Measurements from ENCODE around the gene ALAD. TPM values are rescaled to one million over a fixed set of nuclear protein-coding genes. Genes with fewer than 3 reads are reported as not detected.

The ALAD gene
- total RNA-seq, 3 donors from 2014 or later (not counting 1 experiment from before 2014, with no cell fraction given) = 30.3 to 38.7 (median 36.4) TPM

DNA sequence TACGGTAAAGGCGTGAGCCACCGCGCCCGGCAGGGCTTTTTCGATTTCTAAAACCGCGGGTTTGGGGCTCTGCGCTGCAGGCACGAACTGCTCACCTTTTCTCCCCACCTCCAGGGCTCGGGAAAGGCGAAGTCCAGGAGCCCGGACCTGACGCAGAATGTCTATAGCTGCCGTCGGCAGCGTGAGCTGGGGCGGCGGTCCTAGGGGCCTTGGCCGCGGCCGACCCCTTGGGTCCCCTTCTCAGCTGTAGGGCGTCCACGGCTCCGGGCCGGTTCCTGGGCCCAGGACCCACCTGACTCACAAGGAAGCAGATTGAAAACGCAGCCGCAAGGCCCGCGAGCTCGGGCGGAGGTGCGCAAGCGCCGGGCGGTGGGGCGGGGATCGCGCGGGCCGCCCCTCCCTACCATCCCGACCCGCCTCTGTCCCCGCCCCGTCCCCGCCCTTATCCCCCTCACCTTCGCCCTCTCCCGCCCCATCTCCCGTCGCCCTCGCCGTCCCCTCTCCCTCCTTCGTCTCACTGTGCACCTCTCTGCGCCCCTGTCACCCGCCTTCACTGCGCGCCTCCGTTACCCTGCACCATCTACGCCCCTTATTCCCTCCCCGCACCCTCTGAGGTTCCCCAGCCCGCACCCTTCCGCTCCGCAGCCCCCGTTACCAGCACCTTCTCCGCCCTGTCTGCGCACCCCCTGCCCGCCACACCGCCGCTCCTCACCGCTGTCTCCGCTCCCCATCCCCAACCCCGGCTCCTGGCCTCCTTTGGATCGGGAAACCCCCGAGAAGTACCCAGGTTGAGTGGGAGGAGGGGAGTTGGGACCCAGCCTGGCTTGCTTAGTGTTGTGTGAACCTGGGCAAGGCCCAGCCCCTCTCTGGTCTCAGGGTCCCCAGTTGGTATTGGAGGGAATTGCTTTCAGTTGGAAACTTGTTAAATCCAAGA, 24.2 kb downstream of the ALAD start, which contains the start of gene HDHD3:
Gene HDHD3 (minus strand): TSS at position 353 of the 934 bp plus-strand sequence. CDS start 2,632 bp downstream, outside the sequence.
- Mint-ChIP-seq H3K27me3 (ENCODE audit: low read depth in 2 of 2) (no peaks in the 10 kb centered on the region), H3K4me3 (peak within 1 kb of the TSS; percentile 88), H3K4me1 (peaks cover 6 to 17% of the 10 kb centered on the region in 2 donors), H3K27ac (peak within 1 kb of the TSS; percentile 43 to 84), H3K9me3 (no peaks in the 10 kb centered on the region), H3K36me3 (no peaks in the 10 kb centered on the region)
- WGBS (ENCODE audit: insufficient coverage) = under 1% methylated on average over 71 of the region's 74 CpGs
- ATAC-seq (peak; percentile 89 to 96 (median 92)), DNase-seq (peak; percentile 55 to 90)
- peak within 1 kb of the TSS; percentile 78 for H3K4me3 ChIP-seq (ENCODE audit: low read length)
- no peaks in the 10 kb centered on the region for H3K27me3 ChIP-seq (ENCODE audit: control insufficient read depth, insufficient read depth, low read length)
- H3K36me3 ChIP-seq (ENCODE audit: control insufficient read depth, insufficient read depth, low read length) = peaks cover 17% of the 10 kb centered on the region
- no peaks in the 10 kb centered on the region for H3K9me3 ChIP-seq (ENCODE audit: control insufficient read depth, insufficient read depth, low read length)
- H3K4me1 ChIP-seq (ENCODE audit: control insufficient read depth, insufficient read depth, low read length) = peaks cover 21% of the 10 kb centered on the region
- H3K27ac ChIP-seq (ENCODE audit: low read length) = peak within 1 kb of the TSS; percentile 59
- TF ChIP-seq, protein P1, sequence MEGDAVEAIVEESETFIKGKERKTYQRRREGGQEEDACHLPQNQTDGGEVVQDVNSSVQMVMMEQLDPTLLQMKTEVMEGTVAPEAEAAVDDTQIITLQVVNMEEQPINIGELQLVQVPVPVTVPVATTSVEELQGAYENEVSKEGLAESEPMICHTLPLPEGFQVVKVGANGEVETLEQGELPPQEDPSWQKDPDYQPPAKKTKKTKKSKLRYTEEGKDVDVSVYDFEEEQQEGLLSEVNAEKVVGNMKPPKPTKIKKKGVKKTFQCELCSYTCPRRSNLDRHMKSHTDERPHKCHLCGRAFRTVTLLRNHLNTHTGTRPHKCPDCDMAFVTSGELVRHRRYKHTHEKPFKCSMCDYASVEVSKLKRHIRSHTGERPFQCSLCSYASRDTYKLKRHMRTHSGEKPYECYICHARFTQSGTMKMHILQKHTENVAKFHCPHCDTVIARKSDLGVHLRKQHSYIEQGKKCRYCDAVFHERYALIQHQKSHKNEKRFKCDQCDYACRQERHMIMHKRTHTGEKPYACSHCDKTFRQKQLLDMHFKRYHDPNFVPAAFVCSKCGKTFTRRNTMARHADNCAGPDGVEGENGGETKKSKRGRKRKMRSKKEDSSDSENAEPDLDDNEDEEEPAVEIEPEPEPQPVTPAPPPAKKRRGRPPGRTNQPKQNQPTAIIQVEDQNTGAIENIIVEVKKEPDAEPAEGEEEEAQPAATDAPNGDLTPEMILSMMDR (IDR thresholded peaks at IDR 0.05) = no peak
- intact Hi-C loops (cut with micrococcal nuclease) = no loop called here

DNA sequence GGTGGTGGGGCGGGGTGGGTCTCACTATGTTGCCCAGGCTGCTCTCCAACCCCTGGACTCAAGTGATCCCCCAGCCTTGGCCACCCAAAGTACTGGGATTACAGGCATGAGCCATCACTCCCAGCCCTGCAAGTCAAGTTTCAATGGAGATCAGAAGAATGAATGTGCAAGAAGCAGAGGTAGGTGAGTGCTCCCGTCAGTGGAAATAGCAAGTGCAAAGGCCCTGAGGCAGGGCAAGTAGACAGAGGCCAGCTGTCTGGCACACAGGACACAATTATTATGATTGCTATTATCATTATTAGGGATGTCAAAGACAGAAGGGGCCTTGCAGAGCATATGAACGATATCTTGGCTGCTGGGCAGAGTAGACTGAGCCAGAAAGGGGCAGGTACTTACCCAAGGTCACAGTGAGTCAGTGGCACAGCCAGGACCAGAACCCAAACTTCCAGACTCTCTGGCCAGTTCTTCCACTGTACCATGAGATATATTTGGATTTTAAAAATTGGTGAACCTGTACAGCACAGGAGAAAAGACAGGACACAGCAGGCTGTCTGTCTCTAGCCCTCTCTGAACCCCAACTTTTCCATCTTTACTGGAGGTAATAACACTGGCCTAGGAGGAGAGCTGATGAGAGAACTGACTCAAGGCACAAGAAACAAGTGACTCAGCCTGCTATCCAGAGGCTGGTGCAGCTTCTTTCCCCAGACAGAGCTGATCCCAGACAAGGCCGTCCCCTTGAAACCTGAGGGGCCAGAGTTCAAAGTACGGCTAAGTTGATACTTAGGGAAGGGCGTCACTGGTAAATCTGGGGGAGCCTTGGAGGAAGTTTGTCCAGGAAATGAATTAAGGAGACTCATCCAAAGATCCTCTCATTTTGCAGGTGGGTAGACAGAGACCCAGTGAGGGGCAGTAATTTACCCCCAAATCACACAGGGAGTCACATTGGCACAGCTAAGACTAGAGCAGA, 25.7 kb downstream of the ALAD start:
- Histone ChIP-seq H3K27me3 (ENCODE audit: control insufficient read depth, insufficient read depth, low read length) (no peaks in the 10 kb centered on the region), H3K36me3 (ENCODE audit: control insufficient read depth, insufficient read depth, low read length) (peaks cover 17% of the 10 kb centered on the region), H3K27ac (ENCODE audit: low read length) (no peak overlapping the region), H3K4me1 (ENCODE audit: control insufficient read depth, insufficient read depth, low read length) (peaks cover 21% of the 10 kb centered on the region), H3K9me3 (ENCODE audit: control insufficient read depth, insufficient read depth, low read length) (no peaks in the 10 kb centered on the region), H3K4me3 (ENCODE audit: low read length) (no peak overlapping the region)
- TF ChIP-seq, protein P1 (IDR thresholded peaks at IDR 0.05) = no peak
- H3K4me3 Mint-ChIP-seq = peak overlapping the region; percentile 85
- DNase-seq (no peak), ATAC-seq (no peak)
- WGBS (ENCODE audit: insufficient coverage) = 97% methylated on average over 6 of the region's 6 CpGs
- intact Hi-C loops (cut with micrococcal nuclease) = no loop called here
- H3K27ac Mint-ChIP-seq = peak overlapping the region; percentile 43 to 66
- no peaks in the 10 kb centered on the region for H3K9me3 Mint-ChIP-seq
- no peaks in the 10 kb centered on the region for H3K27me3 Mint-ChIP-seq (ENCODE audit: low read depth in 2 of 2)
- peaks cover 6 to 17% of the 10 kb centered on the region in 2 donors for H3K4me1 Mint-ChIP-seq
- no peaks in the 10 kb centered on the region for H3K36me3 Mint-ChIP-seq

DNA sequence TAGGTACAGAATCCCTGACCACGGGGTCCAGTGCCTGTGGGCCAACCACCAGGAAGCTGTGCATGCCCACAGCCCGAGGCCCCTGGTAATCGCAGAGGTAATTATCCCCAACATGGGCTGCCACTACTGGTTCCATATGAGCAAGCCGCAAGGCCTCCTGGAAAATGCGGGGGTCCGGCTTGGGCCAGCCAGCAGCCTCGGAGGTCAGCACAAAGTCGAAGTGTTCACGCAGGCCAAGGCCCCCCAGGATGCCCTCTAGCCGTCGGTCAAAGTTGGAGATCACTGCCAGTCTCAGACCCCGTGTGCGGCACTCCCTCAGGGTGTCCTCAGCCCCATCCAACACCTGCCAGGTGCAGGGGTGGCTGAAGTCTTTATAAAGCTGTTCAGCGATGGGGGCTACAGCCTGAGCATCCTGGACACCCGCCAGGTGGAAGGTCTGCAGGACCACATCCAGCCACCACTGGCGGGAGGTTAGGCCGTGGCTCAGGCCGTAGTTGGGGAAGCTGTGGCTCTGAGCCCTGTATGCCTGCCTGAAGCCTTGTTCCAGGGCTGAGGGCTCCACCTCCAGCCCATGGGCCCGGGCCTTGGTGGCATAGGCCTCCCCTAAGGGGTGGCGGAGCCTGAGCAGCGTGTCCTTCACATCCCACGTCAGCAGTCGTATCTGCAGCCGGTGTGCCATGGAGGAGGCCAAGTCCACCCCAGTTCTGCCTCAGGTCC, 27.2 kb downstream of the ALAD start:
- TF ChIP-seq, protein P1 (IDR thresholded peaks at IDR 0.05) = no peak
- H3K4me1 Mint-ChIP-seq = peaks cover 6 to 17% of the 10 kb centered on the region in 2 donors
- H3K36me3 ChIP-seq (ENCODE audit: control insufficient read depth, insufficient read depth, low read length) = peaks cover 17% of the 10 kb centered on the region
- no peak overlapping the region for H3K4me3 ChIP-seq (ENCODE audit: low read length)
- no peak overlapping the region for H3K4me3 Mint-ChIP-seq
- H3K27ac ChIP-seq (ENCODE audit: low read length) = no peak overlapping the region
- no peaks in the 10 kb centered on the region for H3K9me3 Mint-ChIP-seq
- H3K27ac Mint-ChIP-seq = no peak overlapping the region
- intact Hi-C loops (cut with micrococcal nuclease) = no loop called here
- H3K27me3 ChIP-seq (ENCODE audit: control insufficient read depth, insufficient read depth, low read length) = no peaks in the 10 kb centered on the region
- no peaks in the 10 kb centered on the region for H3K36me3 Mint-ChIP-seq
- H3K27me3 Mint-ChIP-seq (ENCODE audit: low read depth in 2 of 2) = no peaks in the 10 kb centered on the region
- no peak for DNase-seq
- H3K4me1 ChIP-seq (ENCODE audit: control insufficient read depth, insufficient read depth, low read length) = peaks cover 21% of the 10 kb centered on the region
- WGBS (ENCODE audit: insufficient coverage) = 95% methylated on average over 24 of the region's 24 CpGs
- ATAC-seq = no peak
- no peaks in the 10 kb centered on the region for H3K9me3 ChIP-seq (ENCODE audit: control insufficient read depth, insufficient read depth, low read length)

Measured in natural killer cell (primary cell).